ENCODE results near the gene KRTAP10-8.
"Not testable (repeated sequence)": the region's sequence is repeated elsewhere in the genome, so short reads cannot be mapped to it uniquely, and the experiment has no call there.

The KRTAP10-8 gene

GRCh38 chr21:44599264-44600029 is 12.4 kb upstream of the KRTAP10-8 start:
- no peak for DNase-seq

- not testable (repeated sequence) for DNase-seq
Measured at GRCh38 chr21:44600118-44600978, 11.5 kb upstream of the KRTAP10-8 start, which contains the start of gene KRTAP10-7. Gene KRTAP10-7 (plus strand): TSS chr21:44600597. CDS start chr21:44600622, 25 bp downstream.

DNA sequence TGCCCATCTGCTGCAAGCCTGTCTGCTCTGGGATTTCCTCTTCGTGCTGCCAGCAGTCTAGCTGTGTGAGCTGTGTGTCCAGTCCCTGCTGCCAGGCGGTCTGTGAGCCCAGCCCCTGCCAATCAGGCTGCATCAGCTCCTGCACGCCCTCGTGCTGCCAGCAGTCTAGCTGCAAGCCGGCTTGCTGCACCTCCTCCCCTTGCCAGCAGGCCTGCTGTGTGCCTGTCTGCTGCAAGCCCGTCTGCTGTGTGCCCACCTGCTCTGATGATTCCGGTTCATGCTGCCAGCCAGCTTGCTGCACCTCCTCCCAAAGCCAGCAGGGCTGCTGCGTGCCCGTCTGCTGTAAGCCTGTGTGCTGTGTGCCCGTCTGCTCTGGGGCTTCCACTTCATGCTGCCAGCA is 10.8 kb upstream of the KRTAP10-8 start:
- DNase-seq: not testable (repeated sequence)

DNA sequence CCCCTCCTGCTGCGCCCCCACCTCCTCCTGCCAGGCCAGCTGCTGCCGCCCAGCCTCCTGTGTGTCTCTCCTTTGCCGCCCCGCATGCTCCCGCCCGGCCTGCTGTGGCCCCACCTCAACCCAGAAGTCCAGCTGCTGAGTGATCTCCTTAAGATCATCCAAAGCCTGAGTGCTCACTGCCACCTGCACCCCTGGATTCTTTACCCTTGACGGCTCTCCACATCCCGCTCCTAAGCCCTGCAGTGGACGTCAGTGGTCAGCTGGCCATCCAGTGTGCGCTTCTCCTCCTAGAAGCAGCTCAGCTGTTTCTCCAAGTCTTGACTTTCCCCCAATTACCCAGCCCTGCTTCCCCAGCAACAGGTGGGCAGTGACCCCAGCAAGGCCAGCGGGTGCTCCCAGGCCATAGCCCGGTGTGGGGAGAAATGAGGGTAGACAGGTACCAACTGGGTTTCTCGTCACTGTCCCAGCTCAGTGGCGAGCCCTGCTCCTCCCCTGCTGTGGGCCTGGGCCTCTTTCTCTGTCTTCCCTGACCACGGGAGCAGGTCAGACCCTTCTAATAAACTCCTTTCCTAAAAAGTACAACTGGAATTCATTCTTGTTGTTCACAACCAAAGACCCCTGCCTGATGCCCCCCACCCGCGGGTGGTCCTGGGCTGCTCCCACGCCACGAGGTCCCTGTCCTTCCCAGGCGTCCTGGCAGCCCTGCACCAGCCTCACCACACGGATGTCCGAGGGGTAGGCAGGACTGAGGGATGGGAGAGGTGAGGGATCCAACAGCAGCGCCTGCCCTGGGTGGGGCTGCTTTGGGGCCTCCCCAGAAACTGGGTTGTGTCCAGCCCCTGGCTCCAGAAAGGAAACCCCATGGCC is 10.1 kb upstream of the KRTAP10-8 start:
- no peak for DNase-seq

DNA sequence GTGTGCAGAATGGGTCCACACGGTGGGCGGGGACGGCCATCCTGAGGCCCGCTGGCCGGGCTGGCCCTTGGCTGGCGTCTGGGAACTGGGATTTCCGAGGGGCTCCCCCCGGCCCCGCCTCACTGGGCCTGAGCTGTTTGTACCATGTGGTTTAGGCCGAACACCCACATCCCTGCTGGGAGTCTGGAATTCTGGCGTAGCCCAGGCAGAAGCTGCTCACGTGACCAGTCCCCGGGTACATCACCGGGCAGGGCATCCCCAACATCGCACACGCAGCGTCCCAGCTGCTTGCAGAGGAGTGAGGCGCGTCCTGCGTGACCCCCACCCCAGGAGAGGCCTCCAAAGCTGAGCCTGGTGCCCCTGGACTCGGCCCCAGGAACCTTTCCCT is 9.4 kb upstream of the KRTAP10-8 start:
- DNase-seq: no peak

- no peak for DNase-seq
Measured at GRCh38 chr21:44603109-44603875, 8.6 kb upstream of the KRTAP10-8 start.

GRCh38 chr21:44603911-44604310 is 8.0 kb upstream of the KRTAP10-8 start:
- no peak for DNase-seq

DNA sequence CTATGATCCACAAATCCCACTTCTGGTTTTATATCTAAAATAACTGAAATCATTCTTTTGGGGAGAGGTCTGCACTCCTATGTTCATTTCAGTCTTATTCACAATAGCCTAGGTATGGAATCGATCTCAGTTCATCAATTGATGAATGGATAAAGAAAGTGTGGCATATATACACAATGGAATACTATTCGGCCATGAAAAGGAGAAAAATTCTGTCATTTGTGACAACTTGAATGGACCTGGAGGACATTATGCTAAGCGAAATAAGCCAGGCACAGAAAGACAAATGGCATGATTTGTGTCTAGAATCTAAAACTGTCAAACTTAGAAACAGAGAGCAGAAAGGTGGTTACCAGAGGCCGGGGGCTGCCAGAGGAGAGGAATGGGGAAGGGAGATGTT is 5.4 kb upstream of the KRTAP10-8 start:
- no peak for DNase-seq

DNA sequence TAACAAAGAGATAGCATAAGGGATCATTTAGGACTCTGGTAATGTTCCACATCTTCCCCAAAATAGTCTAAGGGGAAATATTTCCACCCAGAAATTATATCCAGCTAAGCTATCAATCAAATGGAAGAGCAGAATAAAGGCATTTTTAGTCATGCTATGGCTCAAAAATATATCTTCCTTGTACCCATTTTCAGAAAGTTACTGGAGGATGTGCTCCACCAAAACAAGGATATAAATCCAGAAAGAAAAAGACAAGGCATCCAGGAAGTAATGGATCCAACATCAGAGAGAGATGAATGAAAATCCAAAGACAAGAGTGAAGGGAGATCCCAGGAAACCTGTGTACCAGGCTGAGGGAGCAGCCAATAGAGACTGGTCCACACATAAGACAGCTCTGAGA is 2.7 kb upstream of the KRTAP10-8 start:
- DNase-seq: no peak

GRCh38 chr21:44610157-44610843 is 1.6 kb upstream of the KRTAP10-8 start:
- DNase-seq: not testable (repeated sequence)

DNA sequence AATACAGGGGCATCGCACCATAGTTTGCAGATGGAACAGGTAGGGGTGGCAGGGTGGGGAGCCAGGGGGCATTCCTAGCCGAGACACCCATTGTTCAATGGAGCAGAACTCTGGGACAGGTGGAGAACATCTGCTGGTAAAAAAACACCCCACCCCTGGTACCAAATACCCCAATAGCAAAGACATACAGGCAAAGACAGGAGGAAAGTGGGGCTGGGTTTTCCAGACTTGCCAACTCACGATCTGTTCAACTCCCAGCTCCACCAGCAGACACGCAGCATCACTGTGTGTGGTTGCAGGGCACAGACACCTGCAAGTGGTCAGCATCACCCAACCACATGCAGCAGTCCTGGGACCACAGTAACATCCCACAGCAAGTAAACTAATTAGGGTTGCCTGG is 328 bp upstream of the KRTAP10-8 start:
- no peak for DNase-seq

GRCh38 chr21:44612669-44613229 is 870 bp downstream of the KRTAP10-8 start:
- no peak for DNase-seq

DNA sequence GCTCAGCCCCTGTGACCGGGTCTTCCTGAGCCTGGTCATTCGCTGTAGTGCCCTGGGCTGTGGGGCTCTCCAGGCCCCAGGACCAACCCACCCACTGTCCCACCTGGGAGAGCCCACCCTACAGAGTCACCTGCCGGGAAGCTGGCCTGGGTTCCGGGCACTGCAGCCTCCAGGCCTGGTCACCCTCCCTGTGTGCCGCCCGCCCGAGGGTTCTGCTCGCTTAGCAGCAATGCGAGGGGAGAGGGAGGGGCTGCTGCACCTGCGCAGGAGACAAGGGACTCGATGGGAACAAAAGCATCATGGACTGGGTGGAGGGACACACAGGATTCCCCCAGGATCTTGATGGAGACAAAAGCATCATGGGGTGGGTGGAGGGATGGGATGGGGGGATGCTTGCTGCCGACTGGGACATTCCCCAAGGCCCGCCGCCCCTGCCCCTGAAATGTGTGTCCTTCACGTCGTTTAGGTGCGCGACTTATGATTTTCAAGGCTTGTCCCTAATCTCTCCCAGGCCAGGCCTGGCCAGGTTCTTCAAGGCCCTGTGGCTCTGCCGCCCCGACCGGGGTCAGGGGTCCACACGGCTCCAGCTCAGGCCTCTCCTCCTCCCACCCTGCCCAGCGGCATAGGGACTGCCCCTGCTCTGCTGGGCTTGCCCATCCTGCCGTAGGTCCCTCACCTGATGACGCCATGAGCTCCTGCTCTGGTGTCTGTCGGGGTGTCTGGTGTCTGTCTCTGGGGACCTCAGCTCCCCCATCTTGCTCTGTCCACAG is 1.7 kb downstream of the KRTAP10-8 start:
- no peak for DNase-seq

DNA sequence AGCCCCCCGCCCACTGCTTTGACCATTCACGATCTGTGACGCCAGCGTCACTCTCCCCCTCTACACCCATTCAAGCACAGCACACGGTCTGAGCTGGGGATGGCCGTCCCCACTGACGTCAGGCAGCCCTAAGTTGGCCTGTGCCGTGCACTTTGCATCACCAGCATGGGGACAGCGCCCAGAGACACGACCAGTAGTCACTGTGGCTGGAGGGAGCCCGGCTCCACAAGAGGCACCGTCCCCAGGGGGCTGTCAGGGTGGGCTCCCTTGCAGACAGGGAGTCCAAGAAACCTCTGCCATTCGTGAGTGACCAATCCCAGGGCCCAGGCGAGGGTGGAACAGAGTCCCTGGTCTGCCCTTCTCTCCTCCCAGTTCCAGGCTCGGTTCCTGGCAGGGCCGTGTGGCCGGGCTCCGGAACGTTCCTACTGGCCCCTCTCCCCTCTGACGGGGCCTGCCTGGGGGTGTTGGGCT is 2.3 kb downstream of the KRTAP10-8 start:
- no peak for DNase-seq

- no peak for DNase-seq
Measured at GRCh38 chr21:44614961-44615391, 3.1 kb downstream of the KRTAP10-8 start.

DNA sequence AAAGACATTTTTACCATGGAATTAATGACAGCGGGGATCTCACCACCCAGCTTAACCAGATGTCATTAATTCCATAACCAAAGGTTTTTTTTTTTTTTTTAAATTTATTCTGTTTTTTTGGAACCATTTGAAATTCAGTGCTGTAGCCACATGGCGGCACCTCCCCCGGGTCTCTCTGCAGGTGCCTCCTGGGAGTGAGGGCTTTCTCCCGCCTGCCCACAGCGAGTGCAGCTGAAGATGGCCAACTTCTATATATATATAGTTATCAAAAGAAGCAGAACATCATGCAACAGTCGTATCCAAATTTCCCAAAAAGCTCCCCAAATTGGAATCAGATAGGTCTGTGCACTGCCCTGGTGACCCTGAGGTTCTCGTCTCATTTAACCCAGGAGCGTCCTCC is 3.6 kb downstream of the KRTAP10-8 start:
- no peak for DNase-seq

DNA sequence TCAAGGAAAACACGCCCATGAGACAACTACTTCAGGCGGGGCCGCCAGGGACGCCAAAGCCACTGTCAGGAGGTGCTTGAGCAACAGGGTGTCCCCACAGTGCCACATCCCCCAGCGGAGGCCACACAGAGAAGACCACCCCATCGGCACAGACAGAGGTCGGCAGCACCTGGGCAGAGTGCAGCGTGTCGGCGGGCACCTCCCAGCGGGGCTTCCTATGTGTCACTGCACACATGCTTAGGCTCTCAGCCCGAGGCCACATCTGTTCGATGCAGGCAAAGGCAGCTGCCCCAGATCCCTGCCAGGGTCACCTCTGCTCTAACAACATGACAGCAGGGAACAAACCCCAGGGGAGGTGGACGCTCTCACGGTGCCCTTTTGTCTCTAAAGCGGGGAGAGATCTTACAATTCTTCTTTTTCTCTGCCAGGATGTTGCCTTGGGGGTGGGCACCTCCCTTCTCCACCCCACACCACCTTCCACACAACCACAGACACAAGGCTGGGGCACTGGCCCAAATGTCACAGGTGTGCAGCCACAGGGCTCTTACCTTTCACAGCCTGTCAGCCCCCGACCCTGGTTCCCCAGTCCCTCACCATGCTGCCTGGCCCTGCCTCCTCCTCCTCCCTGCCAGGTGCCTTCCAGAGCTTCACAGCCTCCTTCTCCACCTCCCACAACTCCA is 4.2 kb downstream of the KRTAP10-8 start:
- DNase-seq: no peak

GRCh38 chr21:44616591-44616926 is 4.7 kb downstream of the KRTAP10-8 start:
- DNase-seq: no peak

GRCh38 chr21:44617071-44617501 is 5.2 kb downstream of the KRTAP10-8 start:
- no peak for DNase-seq

DNA sequence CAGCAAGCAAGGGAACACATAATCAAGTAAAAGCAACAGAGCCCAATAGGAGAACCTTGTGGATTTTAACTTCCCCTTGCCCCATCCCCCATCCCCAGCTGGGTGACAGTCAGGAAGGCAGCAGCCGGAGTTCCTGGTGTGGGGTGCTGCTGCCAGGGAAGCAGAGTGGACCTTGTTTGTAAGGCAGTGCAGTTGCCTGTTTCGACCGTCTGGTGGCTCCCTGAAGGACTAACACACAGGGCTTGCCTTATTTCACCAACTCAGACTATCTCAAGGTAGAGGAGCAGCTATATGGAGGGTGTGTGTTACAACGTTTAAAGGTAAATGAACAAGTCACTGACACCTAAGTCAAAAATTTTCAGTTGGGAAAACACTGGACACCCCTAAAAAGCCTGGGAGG is 6.6 kb downstream of the KRTAP10-8 start:
- DNase-seq: no peak
